Measurements from ENCODE around the gene RAPGEF1. TPM values are rescaled to one million over a fixed set of nuclear protein-coding genes. Genes with fewer than 3 reads are reported as not detected.
A peak's percentile ranks its signal among the peaks of the same experiment; 100 is the strongest.

Gene RAPGEF1
- total RNA-seq, 1 experiment from 2014 or later, result 6.1 TPM

- H2AFZ ChIP-seq (ENCODE audit: low read length), result no peak overlapping the region
- H3K27me3 ChIP-seq (ENCODE audit: low read length), result no peaks in the 10 kb centered on the region
- H3K36me3 ChIP-seq (ENCODE audit: insufficient read depth, low read length), result no peaks in the 10 kb centered on the region
- H3K9me3 ChIP-seq (ENCODE audit: low read length), result no peaks in the 10 kb centered on the region
- no peak overlapping the region for H3K9ac ChIP-seq (ENCODE audit: low read length)
- no peak overlapping the region for H3K4me3 ChIP-seq (ENCODE audit: low read length)
- no peak overlapping the region for H3K27ac ChIP-seq (ENCODE audit: low read length)
- peaks cover 38% of the 10 kb centered on the region; the same call in 1 of the 2 replicates for H4K20me1 ChIP-seq (ENCODE audit: insufficient read depth, low read depth, low read length)
- no peak for DNase-seq
- no peaks in the 10 kb centered on the region for H3K79me2 ChIP-seq (ENCODE audit: low read length)
- H3K4me1 ChIP-seq (ENCODE audit: low read length), result peaks cover 29% of the 10 kb centered on the region
- H3K9me2 ChIP-seq (replicated peaks; ENCODE audit: insufficient read depth, low read length), result no peaks in the 10 kb centered on the region
- H3K4me2 ChIP-seq (ENCODE audit: low read depth, low read length, poor library complexity, severe bottlenecking), result no peak overlapping the region
Observed at GRCh38 chr9:131721076-131721475, 18.8 kb downstream of the RAPGEF1 start.

GRCh38 chr9:131720330-131720729, 19.5 kb downstream of the RAPGEF1 start:
- H3K4me1 ChIP-seq (ENCODE audit: low read length), result peaks cover 23% of the 10 kb centered on the region
- no peaks in the 10 kb centered on the region for H3K79me2 ChIP-seq (ENCODE audit: low read length)
- H3K4me2 ChIP-seq (ENCODE audit: low read depth, low read length, poor library complexity, severe bottlenecking), result no peak overlapping the region

GRCh38 chr9:131719262-131719908, 20.5 kb downstream of the RAPGEF1 start:
- Histone ChIP-seq H3K27ac (ENCODE audit: low read length) (no peak overlapping the region), H3K9ac (ENCODE audit: low read length) (no peak overlapping the region), H3K9me2 (replicated peaks; ENCODE audit: insufficient read depth, low read length) (no peaks in the 10 kb centered on the region), H3K27me3 (ENCODE audit: low read length) (no peaks in the 10 kb centered on the region), H3K9me3 (ENCODE audit: low read length) (no peaks in the 10 kb centered on the region), H3K36me3 (ENCODE audit: insufficient read depth, low read length) (no peaks in the 10 kb centered on the region), H3K4me2 (ENCODE audit: low read depth, low read length, poor library complexity, severe bottlenecking) (no peak overlapping the region), H3K4me1 (ENCODE audit: low read length) (peaks cover 13% of the 10 kb centered on the region), H3K79me2 (ENCODE audit: low read length) (no peaks in the 10 kb centered on the region), H3K4me3 (ENCODE audit: low read length) (no peak overlapping the region), H2AFZ (ENCODE audit: low read length) (no peak overlapping the region), H4K20me1 (ENCODE audit: insufficient read depth, low read depth, low read length) (peaks cover 27% of the 10 kb centered on the region; the same call in 1 of the 2 replicates)
- DNase-seq, result peak; percentile 47

More at GRCh38 chr9:131720330-131720729, 19.5 kb downstream of the RAPGEF1 start:
- Histone ChIP-seq H4K20me1 (ENCODE audit: insufficient read depth, low read depth, low read length) (peaks cover 35% of the 10 kb centered on the region; the same call in 1 of the 2 replicates), H3K4me3 (ENCODE audit: low read length) (no peak overlapping the region), H3K9me2 (replicated peaks; ENCODE audit: insufficient read depth, low read length) (no peaks in the 10 kb centered on the region), H3K9me3 (ENCODE audit: low read length) (no peaks in the 10 kb centered on the region), H3K9ac (ENCODE audit: low read length) (no peak overlapping the region), H2AFZ (ENCODE audit: low read length) (no peak overlapping the region), H3K27me3 (ENCODE audit: low read length) (no peaks in the 10 kb centered on the region), H3K36me3 (ENCODE audit: insufficient read depth, low read length) (no peaks in the 10 kb centered on the region), H3K27ac (ENCODE audit: low read length) (no peak overlapping the region)
- DNase-seq, result no peak

GRCh38 chr9:131717719-131718460, 22.0 kb downstream of the RAPGEF1 start:
- Histone ChIP-seq H3K9me2 (replicated peaks; ENCODE audit: insufficient read depth, low read length) (no peaks in the 10 kb centered on the region), H3K27me3 (ENCODE audit: low read length) (no peaks in the 10 kb centered on the region), H3K4me1 (ENCODE audit: low read length) (peaks cover 13% of the 10 kb centered on the region), H3K27ac (ENCODE audit: low read length) (no peak overlapping the region), H3K4me3 (ENCODE audit: low read length) (no peak overlapping the region), H4K20me1 (ENCODE audit: insufficient read depth, low read depth, low read length) (peaks cover 33% of the 10 kb centered on the region; the same call in 1 of the 2 replicates), H3K9me3 (ENCODE audit: low read length) (no peaks in the 10 kb centered on the region), H3K79me2 (ENCODE audit: low read length) (no peaks in the 10 kb centered on the region), H2AFZ (ENCODE audit: low read length) (no peak overlapping the region), H3K9ac (ENCODE audit: low read length) (no peak overlapping the region), H3K4me2 (ENCODE audit: low read depth, low read length, poor library complexity, severe bottlenecking) (no peak overlapping the region), H3K36me3 (ENCODE audit: insufficient read depth, low read length) (no peaks in the 10 kb centered on the region)
- DNase-seq, result no peak

GRCh38 chr9:131715906-131716305, 24.0 kb downstream of the RAPGEF1 start:
- Histone ChIP-seq H4K20me1 (ENCODE audit: insufficient read depth, low read depth, low read length) (peaks cover 34% of the 10 kb centered on the region; the same call in 1 of the 2 replicates), H2AFZ (ENCODE audit: low read length) (no peak overlapping the region), H3K9me3 (ENCODE audit: low read length) (no peaks in the 10 kb centered on the region), H3K79me2 (ENCODE audit: low read length) (no peaks in the 10 kb centered on the region), H3K27ac (ENCODE audit: low read length) (no peak overlapping the region), H3K4me2 (ENCODE audit: low read depth, low read length, poor library complexity, severe bottlenecking) (no peak overlapping the region), H3K36me3 (ENCODE audit: insufficient read depth, low read length) (no peaks in the 10 kb centered on the region), H3K9ac (ENCODE audit: low read length) (no peak overlapping the region), H3K27me3 (ENCODE audit: low read length) (no peaks in the 10 kb centered on the region), H3K4me3 (ENCODE audit: low read length) (no peak overlapping the region), H3K4me1 (ENCODE audit: low read length) (peaks cover 13% of the 10 kb centered on the region), H3K9me2 (replicated peaks; ENCODE audit: insufficient read depth, low read length) (no peaks in the 10 kb centered on the region)
- no peak for DNase-seq

GRCh38 chr9:131714821-131715220, 25.1 kb downstream of the RAPGEF1 start:
- H3K9me3 ChIP-seq (ENCODE audit: low read length), result no peaks in the 10 kb centered on the region
- no peaks in the 10 kb centered on the region for H3K27me3 ChIP-seq (ENCODE audit: low read length)
- peaks cover 30% of the 10 kb centered on the region; the same call in 1 of the 2 replicates for H4K20me1 ChIP-seq (ENCODE audit: insufficient read depth, low read depth, low read length)
- no peak overlapping the region for H2AFZ ChIP-seq (ENCODE audit: low read length)
- no peaks in the 10 kb centered on the region for H3K79me2 ChIP-seq (ENCODE audit: low read length)
- H3K4me1 ChIP-seq (ENCODE audit: low read length), result peaks cover 15% of the 10 kb centered on the region
- no peak for DNase-seq
- no peaks in the 10 kb centered on the region for H3K9me2 ChIP-seq (replicated peaks; ENCODE audit: insufficient read depth, low read length)
- no peak overlapping the region for H3K9ac ChIP-seq (ENCODE audit: low read length)
- no peak overlapping the region for H3K4me2 ChIP-seq (ENCODE audit: low read depth, low read length, poor library complexity, severe bottlenecking)
- H3K4me3 ChIP-seq (ENCODE audit: low read length), result no peak overlapping the region
- H3K27ac ChIP-seq (ENCODE audit: low read length), result no peak overlapping the region
- no peaks in the 10 kb centered on the region for H3K36me3 ChIP-seq (ENCODE audit: insufficient read depth, low read length)

- Histone ChIP-seq H3K9me3 (ENCODE audit: low read length) (no peaks in the 10 kb centered on the region), H3K4me2 (ENCODE audit: low read depth, low read length, poor library complexity, severe bottlenecking) (no peak overlapping the region), H3K4me3 (ENCODE audit: low read length) (no peak overlapping the region), H3K9me2 (replicated peaks; ENCODE audit: insufficient read depth, low read length) (no peaks in the 10 kb centered on the region), H3K36me3 (ENCODE audit: insufficient read depth, low read length) (no peaks in the 10 kb centered on the region), H3K27ac (ENCODE audit: low read length) (no peak overlapping the region), H3K79me2 (ENCODE audit: low read length) (no peaks in the 10 kb centered on the region), H3K4me1 (ENCODE audit: low read length) (peaks cover 11% of the 10 kb centered on the region), H3K27me3 (ENCODE audit: low read length) (no peaks in the 10 kb centered on the region), H3K9ac (ENCODE audit: low read length) (no peak overlapping the region), H4K20me1 (ENCODE audit: insufficient read depth, low read depth, low read length) (peaks cover 36% of the 10 kb centered on the region; the same call in 1 of the 2 replicates), H2AFZ (ENCODE audit: low read length) (no peak overlapping the region)
- no peak for DNase-seq
Observed at GRCh38 chr9:131714161-131714646, 25.7 kb downstream of the RAPGEF1 start.

GRCh38 chr9:131713016-131713415, 26.9 kb downstream of the RAPGEF1 start:
- Histone ChIP-seq H3K36me3 (ENCODE audit: insufficient read depth, low read length) (no peaks in the 10 kb centered on the region), H3K4me1 (ENCODE audit: low read length) (peaks cover 8% of the 10 kb centered on the region), H3K4me3 (ENCODE audit: low read length) (no peak overlapping the region), H2AFZ (ENCODE audit: low read length) (no peak overlapping the region), H3K9me3 (ENCODE audit: low read length) (no peaks in the 10 kb centered on the region), H4K20me1 (ENCODE audit: insufficient read depth, low read depth, low read length) (peaks cover 36% of the 10 kb centered on the region; the same call in 1 of the 2 replicates), H3K9ac (ENCODE audit: low read length) (no peak overlapping the region), H3K27ac (ENCODE audit: low read length) (no peak overlapping the region), H3K79me2 (ENCODE audit: low read length) (no peaks in the 10 kb centered on the region), H3K4me2 (ENCODE audit: low read depth, low read length, poor library complexity, severe bottlenecking) (no peak overlapping the region), H3K9me2 (replicated peaks; ENCODE audit: insufficient read depth, low read length) (no peaks in the 10 kb centered on the region), H3K27me3 (ENCODE audit: low read length) (no peaks in the 10 kb centered on the region)
- DNase-seq, result no peak
